GM10266 (cell line): Measurements from ENCODE around the gene CMIP.

Source experiments
- DNase-seq: peaks from one replicate; pipeline ENCODE4 v3.0.0; 2012; ENCODE audit errors: extremely low spot score
- CTCF ChIP-seq: IDR thresholded peaks from 2 replicates; pipeline ENCODE4 v1.5.1; 2012; ENCODE audit warnings: mild to moderate bottlenecking, low read depth; ENCODE audit not compliant: control insufficient read depth, insufficient read depth; ENCODE audit errors: missing control alignments

CMIP gene

GRCh38 chr16:81436386-81436785 lies 8.2 kb upstream of the CMIP start:
- no peak for DNase-seq

GRCh38 chr16:81437865-81438264 lies 6.7 kb upstream of the CMIP start:
- no peak for TF ChIP-seq CTCF
- no peak for DNase-seq

More at GRCh38 chr16:81436386-81436785, 8.2 kb upstream of the CMIP start:
- TF ChIP-seq CTCF = no peak

GRCh38 chr16:81440888-81441761 lies 3.5 kb upstream of the CMIP start:
- DNase-seq = no peak
- no peak for TF ChIP-seq CTCF

GRCh38 chr16:81442220-81442915 lies 2.2 kb upstream of the CMIP start:
- no peak for TF ChIP-seq CTCF
- peak; percentile 32 for DNase-seq

- TF ChIP-seq CTCF = no peak
Observed at GRCh38 chr16:81442916-81443687, 1.5 kb upstream of the CMIP start.

GRCh38 chr16:81443688-81444447 lies 740 bp upstream of the CMIP start:
- TF ChIP-seq CTCF = no peak
- DNase-seq = no peak

More at GRCh38 chr16:81442916-81443687, 1.5 kb upstream of the CMIP start:
- no peak for DNase-seq
